ENCODE measurements around the gene KIF5A.

Gene KIF5A

DNA sequence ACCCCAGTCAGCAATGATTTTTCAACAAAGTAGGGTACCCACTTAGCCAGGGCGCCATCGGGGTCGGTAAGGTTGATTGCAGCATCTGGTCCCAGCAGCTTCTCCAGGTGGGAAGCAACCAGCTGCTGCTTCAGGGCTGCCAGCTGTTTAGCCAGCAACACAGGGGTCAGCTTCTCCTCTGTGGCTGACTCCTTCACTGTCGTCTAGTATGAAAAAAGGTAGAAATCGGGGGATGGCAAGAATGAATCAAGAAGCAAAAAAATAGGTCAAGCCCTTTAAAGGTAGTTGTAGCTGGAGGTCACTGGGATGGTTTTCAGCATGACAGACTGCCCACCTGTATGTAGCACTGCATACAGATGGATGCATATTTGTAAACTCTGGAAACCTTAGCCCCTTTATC is 15.6 kb upstream of the KIF5A start:
- Histone ChIP-seq H3K9me2 (replicated peaks; ENCODE audit: low read depth, low read length) (no peaks in the 10 kb centered on the region), H3K4me2 (ENCODE audit: low read depth, low read length, poor library complexity, severe bottlenecking) (no peak overlapping the region), H3K9me3 (ENCODE audit: insufficient read depth, low read depth, low read length) (no peaks in the 10 kb centered on the region), H2AFZ (ENCODE audit: low read length) (no peak overlapping the region), H3K4me1 (ENCODE audit: insufficient read depth, low read length, poor library complexity, severe bottlenecking) (no peaks in the 10 kb centered on the region), H3K4me3 (ENCODE audit: low read length, poor library complexity, severe bottlenecking) (no peak overlapping the region), H3K36me3 (ENCODE audit: insufficient read depth, low read length) (peaks cover 54% of the 10 kb centered on the region; the same call in 1 of the 2 replicates), H3K79me2 (ENCODE audit: insufficient read depth, low read length) (no peaks in the 10 kb centered on the region), H3K9ac (ENCODE audit: low read depth, low read length, poor library complexity, severe bottlenecking) (no peak overlapping the region), H4K20me1 (ENCODE audit: insufficient read depth, low read length, poor library complexity, severe bottlenecking) (no peaks in the 10 kb centered on the region), H3K27me3 (ENCODE audit: insufficient read depth, low read length, poor library complexity, severe bottlenecking) (no peaks in the 10 kb centered on the region), H3F3A (ENCODE audit: low read depth) (no peaks in the 10 kb centered on the region; the same call in 1 of the 2 replicates)
- no peak for TF ChIP-seq EZH2phosphoT487 (IDR thresholded peaks at IDR 0.05; ENCODE audit: borderline replicate concordance)
- TF ChIP-seq, protein P1, sequence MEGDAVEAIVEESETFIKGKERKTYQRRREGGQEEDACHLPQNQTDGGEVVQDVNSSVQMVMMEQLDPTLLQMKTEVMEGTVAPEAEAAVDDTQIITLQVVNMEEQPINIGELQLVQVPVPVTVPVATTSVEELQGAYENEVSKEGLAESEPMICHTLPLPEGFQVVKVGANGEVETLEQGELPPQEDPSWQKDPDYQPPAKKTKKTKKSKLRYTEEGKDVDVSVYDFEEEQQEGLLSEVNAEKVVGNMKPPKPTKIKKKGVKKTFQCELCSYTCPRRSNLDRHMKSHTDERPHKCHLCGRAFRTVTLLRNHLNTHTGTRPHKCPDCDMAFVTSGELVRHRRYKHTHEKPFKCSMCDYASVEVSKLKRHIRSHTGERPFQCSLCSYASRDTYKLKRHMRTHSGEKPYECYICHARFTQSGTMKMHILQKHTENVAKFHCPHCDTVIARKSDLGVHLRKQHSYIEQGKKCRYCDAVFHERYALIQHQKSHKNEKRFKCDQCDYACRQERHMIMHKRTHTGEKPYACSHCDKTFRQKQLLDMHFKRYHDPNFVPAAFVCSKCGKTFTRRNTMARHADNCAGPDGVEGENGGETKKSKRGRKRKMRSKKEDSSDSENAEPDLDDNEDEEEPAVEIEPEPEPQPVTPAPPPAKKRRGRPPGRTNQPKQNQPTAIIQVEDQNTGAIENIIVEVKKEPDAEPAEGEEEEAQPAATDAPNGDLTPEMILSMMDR (conservative IDR thresholded peaks at IDR 0.05; ENCODE audit: low read length) = no peak

DNA sequence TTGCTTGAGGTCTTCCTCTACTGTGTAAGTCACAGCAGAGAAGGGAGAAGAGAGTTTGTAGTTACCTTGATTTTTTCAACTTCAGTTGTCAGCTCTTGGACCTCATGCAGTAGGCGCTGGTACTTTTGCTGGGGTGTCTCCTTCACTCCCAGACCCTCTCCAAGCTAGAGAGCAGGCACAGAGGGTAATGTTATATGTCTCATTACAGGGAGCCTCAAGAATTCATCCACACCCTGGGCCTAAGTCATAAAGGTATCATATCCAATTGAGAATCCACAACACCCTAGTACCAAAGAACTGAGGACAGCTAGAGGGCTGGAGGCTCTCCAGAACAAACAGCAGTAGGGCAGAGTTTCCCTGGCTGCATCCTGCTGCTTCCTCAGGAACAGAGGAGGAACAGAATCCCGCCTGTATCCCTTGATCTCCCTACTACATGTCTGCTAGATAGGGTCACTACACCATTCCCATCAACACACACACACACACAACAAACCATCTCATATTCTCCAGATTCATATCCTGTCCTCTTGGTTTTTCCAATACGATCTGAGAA is 14.8 kb upstream of the KIF5A start:
- no peak overlapping the region for H3K4me2 ChIP-seq (ENCODE audit: low read depth, low read length, poor library complexity, severe bottlenecking)
- H3K9me2 ChIP-seq (replicated peaks; ENCODE audit: low read depth, low read length) = no peaks in the 10 kb centered on the region
- TF ChIP-seq, protein P1 (conservative IDR thresholded peaks at IDR 0.05; ENCODE audit: low read length) = no peak
- no peak for TF ChIP-seq EZH2phosphoT487 (IDR thresholded peaks at IDR 0.05; ENCODE audit: borderline replicate concordance)
- no peaks in the 10 kb centered on the region for H3K9me3 ChIP-seq (ENCODE audit: insufficient read depth, low read depth, low read length)
- H3F3A ChIP-seq (ENCODE audit: low read depth) = no peaks in the 10 kb centered on the region; the same call in 1 of the 2 replicates
- H2AFZ ChIP-seq (ENCODE audit: low read length) = no peak overlapping the region
- no peaks in the 10 kb centered on the region for H3K4me1 ChIP-seq (ENCODE audit: insufficient read depth, low read length, poor library complexity, severe bottlenecking)
- H3K27me3 ChIP-seq (ENCODE audit: insufficient read depth, low read length, poor library complexity, severe bottlenecking) = no peaks in the 10 kb centered on the region
- no peaks in the 10 kb centered on the region for H3K79me2 ChIP-seq (ENCODE audit: insufficient read depth, low read length)
- no peaks in the 10 kb centered on the region for H4K20me1 ChIP-seq (ENCODE audit: insufficient read depth, low read length, poor library complexity, severe bottlenecking)
- no peak overlapping the region for H3K9ac ChIP-seq (ENCODE audit: low read depth, low read length, poor library complexity, severe bottlenecking)
- no peak overlapping the region for H3K4me3 ChIP-seq (ENCODE audit: low read length, poor library complexity, severe bottlenecking)
- peaks cover 47% of the 10 kb centered on the region; the same call in 1 of the 2 replicates for H3K36me3 ChIP-seq (ENCODE audit: insufficient read depth, low read length)

DNA sequence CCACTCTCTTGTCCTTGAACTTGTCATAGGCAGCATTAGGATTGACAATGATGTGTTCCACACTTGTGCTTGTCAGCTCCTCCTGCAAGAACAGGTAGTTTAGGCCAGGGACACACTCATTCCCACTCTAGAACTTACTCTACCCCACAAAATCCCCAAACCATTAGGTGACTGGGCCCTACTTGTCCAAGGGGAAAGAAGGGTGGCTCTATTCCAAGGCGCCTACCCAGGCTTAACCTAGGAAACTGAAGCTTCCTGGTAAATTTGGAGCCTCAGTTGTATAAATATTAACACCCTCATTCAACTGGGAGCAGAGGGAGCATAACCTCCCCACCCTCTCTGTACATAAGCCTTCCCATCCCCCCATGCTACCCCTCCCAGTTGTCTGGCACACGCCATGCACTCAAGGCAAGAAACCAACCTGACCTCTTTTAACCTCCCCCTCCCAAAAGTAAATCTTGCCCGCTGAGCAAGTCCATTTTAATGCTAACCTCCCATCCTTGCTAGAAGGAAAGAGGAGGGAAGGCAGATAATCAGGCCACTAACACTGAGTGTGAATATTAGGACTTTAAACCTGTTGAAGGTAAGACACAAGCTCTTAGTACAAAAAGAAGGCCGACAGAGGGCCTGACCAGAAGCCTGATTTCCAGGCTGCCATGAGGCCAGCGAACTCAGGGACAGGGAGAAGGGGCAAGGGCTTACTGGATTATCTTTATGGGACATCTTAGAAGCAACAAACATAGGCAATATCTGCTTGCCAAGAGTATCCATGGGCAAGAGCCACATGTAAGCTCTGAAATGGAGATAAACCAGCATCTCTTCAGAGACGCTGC is 13.9 kb upstream of the KIF5A start:
- Histone ChIP-seq H3K27me3 (ENCODE audit: insufficient read depth, low read length, poor library complexity, severe bottlenecking) (no peaks in the 10 kb centered on the region), H4K20me1 (ENCODE audit: insufficient read depth, low read length, poor library complexity, severe bottlenecking) (no peaks in the 10 kb centered on the region), H3F3A (ENCODE audit: low read depth) (no peaks in the 10 kb centered on the region), H3K9ac (ENCODE audit: low read depth, low read length, poor library complexity, severe bottlenecking) (no peak overlapping the region), H2AFZ (ENCODE audit: low read length) (no peak overlapping the region), H3K79me2 (ENCODE audit: insufficient read depth, low read length) (no peaks in the 10 kb centered on the region), H3K9me2 (replicated peaks; ENCODE audit: low read depth, low read length) (no peaks in the 10 kb centered on the region), H3K9me3 (ENCODE audit: insufficient read depth, low read depth, low read length) (no peaks in the 10 kb centered on the region), H3K4me3 (ENCODE audit: low read length, poor library complexity, severe bottlenecking) (no peak overlapping the region), H3K4me2 (ENCODE audit: low read depth, low read length, poor library complexity, severe bottlenecking) (no peak overlapping the region), H3K36me3 (ENCODE audit: insufficient read depth, low read length) (peaks cover 38% of the 10 kb centered on the region; the same call in 1 of the 2 replicates), H3K4me1 (ENCODE audit: insufficient read depth, low read length, poor library complexity, severe bottlenecking) (no peaks in the 10 kb centered on the region)
- TF ChIP-seq, protein P1 (conservative IDR thresholded peaks at IDR 0.05; ENCODE audit: low read length) = no peak
- TF ChIP-seq EZH2phosphoT487 (IDR thresholded peaks at IDR 0.05; ENCODE audit: borderline replicate concordance) = no peak

Data from Loucy (cell line).